NCI-H446 treated with DMSO at 0.1 percent for 48 hours (cell line): Measurements from ENCODE around the gene BLNK.
A peak's percentile ranks its signal among the peaks of the same experiment; 100 is the strongest.

ENCODE experiments used
- DNase-seq: peaks from one replicate; lab custom pipeline; 2025; lab: John Stamatoyannopoulos, UW

Gene BLNK

GRCh38 chr10:96288151-96288621 is 16.8 kb upstream of the BLNK start:
- no peak for DNase-seq

- DNase-seq, result no peak
Measured at GRCh38 chr10:96287392-96288105, 16.2 kb upstream of the BLNK start.

- DNase-seq, result no peak
Measured at GRCh38 chr10:96285331-96285752, 14.0 kb upstream of the BLNK start.

GRCh38 chr10:96283756-96284155 is 12.4 kb upstream of the BLNK start:
- DNase-seq, result no peak

GRCh38 chr10:96283351-96283750 is 12.0 kb upstream of the BLNK start:
- DNase-seq, result no peak

- no peak for DNase-seq
Measured at GRCh38 chr10:96281444-96282029, 10.2 kb upstream of the BLNK start.

DNA sequence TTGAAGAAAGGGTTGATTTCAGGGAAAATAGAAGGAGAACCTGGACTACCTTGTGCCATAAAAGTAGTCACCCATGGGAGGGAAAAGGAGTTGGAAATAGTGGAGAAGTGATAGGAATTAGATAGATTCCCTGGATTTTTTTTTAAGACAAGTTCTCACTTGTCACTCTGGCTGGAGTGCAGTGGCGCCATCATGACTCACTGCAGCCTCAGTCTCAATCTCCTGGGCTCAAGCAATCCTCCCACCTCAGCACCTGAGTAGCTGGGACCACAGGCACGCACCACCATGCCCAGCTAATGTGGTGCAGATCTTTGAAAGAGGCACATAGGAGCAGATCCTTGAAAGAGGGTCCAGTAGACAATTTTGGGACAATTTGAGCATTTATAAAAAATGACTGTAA is 9.5 kb upstream of the BLNK start:
- no peak for DNase-seq

- no peak for DNase-seq
Measured at GRCh38 chr10:96279191-96279641, 7.8 kb upstream of the BLNK start.

DNA sequence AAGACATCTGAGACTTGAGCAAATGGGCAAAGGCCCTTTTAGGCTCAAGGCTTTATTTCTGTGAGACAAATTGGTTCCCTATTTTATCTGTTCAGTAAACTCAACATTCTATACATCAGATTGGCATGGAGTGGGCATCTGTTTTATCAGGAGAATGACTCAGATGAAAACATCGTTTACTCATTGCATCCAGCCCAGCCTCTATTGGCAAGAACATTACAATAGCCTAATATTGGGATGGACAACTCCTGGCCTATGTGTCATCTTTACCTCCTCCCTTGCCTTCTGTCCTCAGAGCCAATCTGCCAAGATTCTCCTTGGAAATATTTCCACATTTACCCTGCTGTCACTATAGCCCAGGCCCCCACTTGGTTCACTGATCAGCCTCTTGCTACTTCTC is 5.5 kb upstream of the BLNK start:
- DNase-seq, result peak; percentile 69

DNA sequence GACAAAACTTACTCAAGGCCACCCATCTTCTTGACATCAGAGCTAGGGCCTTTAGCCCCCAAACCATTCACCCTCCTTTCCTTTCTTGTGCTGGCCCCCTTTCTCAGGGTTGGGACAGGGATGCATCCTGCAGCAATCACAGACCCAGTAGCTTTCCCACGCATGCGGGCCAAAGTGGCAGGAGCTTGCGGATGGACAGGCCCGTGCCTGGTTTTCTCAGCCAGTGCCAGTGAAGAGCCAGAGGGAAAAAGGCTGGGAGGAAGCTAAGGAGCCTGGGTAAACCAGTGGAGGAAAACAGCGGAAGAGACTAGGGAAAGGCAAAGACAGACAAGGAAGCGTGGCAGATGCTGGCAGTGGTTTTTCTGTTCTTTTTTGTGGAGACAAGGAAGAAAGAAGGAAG is 5.1 kb upstream of the BLNK start:
- no peak for DNase-seq

- DNase-seq, result peak; percentile 59
Measured at GRCh38 chr10:96275685-96276418, 4.5 kb upstream of the BLNK start.

DNA sequence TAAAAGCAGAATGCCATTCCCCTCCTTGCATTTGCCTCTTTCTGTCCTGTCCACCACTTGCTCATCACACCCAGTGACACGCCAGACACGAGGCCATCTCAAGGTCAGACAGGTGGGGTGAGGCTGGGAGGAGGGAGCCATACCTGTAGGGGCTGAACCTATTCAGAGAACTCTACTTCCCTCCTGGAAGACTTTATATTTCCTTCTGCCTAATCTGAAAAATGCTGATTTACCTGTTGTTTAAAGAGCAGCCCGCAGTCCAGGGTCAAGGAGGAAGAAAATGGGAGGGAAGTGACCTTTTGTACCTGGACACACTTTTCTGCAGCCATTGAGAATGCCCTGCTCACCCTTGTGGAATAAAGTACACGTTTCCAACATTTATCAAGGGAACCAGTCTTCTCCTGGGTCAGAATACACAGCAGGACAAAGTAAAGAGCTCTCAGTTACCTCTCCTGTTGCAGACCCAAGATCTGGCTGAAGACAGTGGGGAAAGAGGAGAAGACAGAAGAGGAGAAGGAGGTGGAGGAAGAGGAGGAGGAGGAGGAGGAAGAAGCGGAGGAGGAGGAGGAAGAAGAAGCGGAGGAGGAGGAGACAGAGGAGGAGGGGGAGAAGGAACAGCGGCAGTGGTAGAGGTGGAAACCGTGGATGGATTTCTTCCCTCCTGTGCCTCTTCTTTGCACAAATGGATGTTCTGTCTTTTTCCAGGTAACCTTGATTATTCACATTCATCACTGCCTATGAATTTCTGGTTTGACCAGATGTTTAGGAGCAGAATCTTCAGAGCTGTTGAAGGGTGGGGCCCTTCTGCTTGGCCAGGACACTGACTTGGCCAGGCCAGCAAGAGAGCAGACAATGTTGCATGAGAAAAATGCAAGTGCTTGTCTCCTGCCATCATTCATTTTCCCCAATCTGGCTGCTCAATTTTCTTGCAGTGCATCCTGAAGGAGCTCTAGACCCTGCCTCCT is 1.2 kb upstream of the BLNK start:
- no peak for DNase-seq

- no peak for DNase-seq
Measured at GRCh38 chr10:96270571-96270970, 798 bp downstream of the BLNK start.

DNA sequence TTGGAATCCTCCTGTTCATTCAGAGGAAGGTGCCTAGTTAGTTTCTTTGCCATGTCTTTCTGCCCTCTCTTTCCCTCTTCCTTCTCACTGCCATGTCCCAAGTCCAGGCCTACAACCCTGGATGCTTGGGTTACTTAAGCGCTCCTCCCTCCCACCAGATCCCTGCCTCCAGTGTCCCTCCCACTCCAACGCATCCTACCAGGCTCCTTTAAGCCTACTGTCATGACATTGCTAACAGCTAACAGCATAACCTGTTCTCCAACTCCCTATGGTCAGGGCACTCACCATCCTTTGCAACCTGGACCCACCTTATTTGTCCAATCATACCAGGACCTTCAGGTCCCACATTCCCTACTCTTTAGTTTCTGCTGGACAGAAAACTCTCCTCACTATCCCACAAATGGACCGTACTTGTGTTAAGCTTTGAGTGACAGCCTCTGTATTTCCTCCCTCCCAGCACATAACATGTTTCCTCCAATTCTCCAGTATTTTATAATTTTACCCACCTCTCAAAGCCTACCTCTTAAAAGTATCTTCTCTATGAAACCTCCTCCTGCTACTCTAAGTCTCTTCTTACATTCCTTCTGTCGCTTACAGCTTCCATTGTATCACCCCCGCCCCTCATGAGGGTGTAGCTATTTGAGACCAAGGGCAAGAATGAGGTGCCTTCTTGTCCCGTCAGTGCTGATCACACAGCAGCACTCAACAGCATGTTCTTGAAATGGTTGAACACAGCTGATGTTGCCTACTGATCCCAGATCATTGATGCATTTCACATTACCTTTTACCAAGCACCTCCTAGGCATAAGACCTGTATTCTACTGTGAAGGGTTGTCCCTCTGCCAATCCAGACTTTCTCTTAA is 1.7 kb downstream of the BLNK start:
- DNase-seq, result no peak

GRCh38 chr10:96268341-96268909 is 2.9 kb downstream of the BLNK start:
- no peak for DNase-seq

- no peak for DNase-seq
Measured at GRCh38 chr10:96267234-96267705, 4.1 kb downstream of the BLNK start.

DNA sequence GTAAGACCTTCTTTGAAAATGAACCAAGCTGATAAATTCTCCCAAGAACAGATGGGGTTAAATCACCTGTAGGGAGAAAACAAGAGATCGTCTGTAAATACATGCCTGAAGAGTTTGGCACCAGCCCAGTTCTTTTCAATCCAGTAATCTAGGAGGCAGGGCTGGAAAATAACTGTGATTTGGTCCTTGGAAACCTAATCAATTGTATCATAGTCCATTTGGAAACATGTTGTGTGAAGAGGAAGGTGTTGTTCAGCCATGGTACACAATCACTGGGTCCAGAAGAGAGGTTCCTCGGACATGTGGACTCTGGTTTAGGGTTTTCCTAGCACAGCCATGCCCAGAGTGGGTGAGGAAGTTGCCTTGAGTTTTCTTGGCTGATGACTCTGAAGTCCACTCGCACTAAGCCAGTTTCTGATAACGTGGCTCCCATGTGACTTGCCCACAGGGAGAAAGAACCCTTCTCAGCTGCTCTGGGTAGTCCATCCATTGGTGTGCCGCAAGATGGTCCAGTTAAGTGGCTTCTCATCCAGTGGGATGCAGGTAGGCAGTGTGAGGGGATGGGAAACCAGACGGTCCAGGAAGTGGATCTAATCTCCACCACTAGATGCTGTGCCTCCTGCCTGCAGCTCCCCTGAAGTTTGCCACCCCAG is 5.1 kb downstream of the BLNK start:
- no peak for DNase-seq

- DNase-seq, result no peak
Measured at GRCh38 chr10:96264938-96265337, 6.4 kb downstream of the BLNK start.

DNA sequence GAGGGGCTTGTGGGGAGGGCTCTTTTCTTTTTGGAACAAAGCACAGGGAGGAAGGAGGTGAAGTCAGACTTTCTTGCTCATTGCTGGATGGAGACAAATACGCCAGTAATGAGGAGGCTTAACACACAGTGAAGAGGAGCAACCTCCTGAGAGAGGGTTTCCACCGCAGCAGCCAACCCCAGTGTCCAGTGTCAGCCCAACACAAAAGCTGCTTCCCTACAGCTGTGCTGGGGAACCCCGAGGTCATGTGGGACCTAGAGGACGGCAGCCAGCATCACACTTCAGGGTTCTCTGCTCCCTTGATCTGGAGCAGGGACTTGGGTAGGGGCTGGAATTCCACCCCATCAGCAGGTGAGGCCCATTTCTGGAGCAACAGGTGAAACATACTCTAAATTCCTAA is 7.7 kb downstream of the BLNK start:
- no peak for DNase-seq

- peak; percentile 19 for DNase-seq
Measured at GRCh38 chr10:96263176-96263575, 8.2 kb downstream of the BLNK start.
